T-cell (primary cell): ENCODE data around the gene HEXD. TPM values are rescaled to one million over a fixed set of nuclear protein-coding genes. Genes with fewer than 3 reads are reported as not detected.

Experiments
- ATAC-seq, 4 experiments: fragments of 200-7000 bp in 3 of 4; fragments of 150-1000 bp in 1 of 4; cut with Tn5 transposase; replicated peaks in 1 of 4; 1 replicate in 3 of 4; 2 replicates in 1 of 4; pipeline ENCODE4 v1.10.0; 2021; ENCODE audit warnings: moderate library complexity in 3 of 4, mild to moderate bottlenecking in 2 of 4, moderate number of reproducible peaks in 1 of 4
- CTCF ChIA-PET, 2 donors: fragments of 300-600 bp; sonication (Branson Sonifier 250); formaldehyde crosslinking; loops; one replicate each; lab custom pipeline; 2022; ENCODE audit warnings: antibody characterized with exemption in 2 of 2; lab: Charles Lee
- POLR2A ChIA-PET, 2 donors: fragments of 300-600 bp; sonication (Branson Sonifier 250); formaldehyde crosslinking; loops; one replicate each; lab custom pipeline; 2022; ENCODE audit warnings: antibody characterized with exemption in 2 of 2; lab: Charles Lee
- DNase-seq, 35 experiments: peaks; one replicate each; pipeline versions ENCODE4 v3.0.0 to v3.0.0-alpha.2; 2013 to 2023
- H3K27ac ChIP-seq: one replicate; pipeline ENCODE4 v1.5.1; 2013; ENCODE audit warnings: low read length
- H3K27me3 ChIP-seq, 2 experiments: replicated peaks in 1 of 2; 1 replicate in 1 of 2; 2 replicates in 1 of 2; pipeline versions ENCODE4 v1.6.1 to v1.7.0; 2013; ENCODE audit warnings: low read length in 1 of 2, mixed read lengths in 1 of 2; ENCODE audit not compliant: control insufficient read depth in 2 of 2, insufficient read depth in 2 of 2; ENCODE audit errors: extremely low read depth in 1 of 2
- H3K36me3 ChIP-seq, 2 donors: 1 replicate in 1 of 2; 2 replicates in 1 of 2; pipeline versions ENCODE4 v1.6.1 to v1.7.0; 2013; ENCODE audit warnings: low read length in 1 of 2; ENCODE audit not compliant: control insufficient read depth in 2 of 2, insufficient read depth in 1 of 2; ENCODE audit errors: extremely low read depth in 1 of 2
- H3K4me1 ChIP-seq, 2 experiments: 1 replicate in 1 of 2; 2 replicates in 1 of 2; pipeline versions ENCODE4 v1.6.1 to v1.7.0; 2013; ENCODE audit warnings: low read length in 2 of 2, mixed read lengths in 1 of 2; ENCODE audit not compliant: insufficient read depth in 2 of 2, control insufficient read depth in 1 of 2; ENCODE audit errors: extremely low read depth in 1 of 2
- H3K4me3 ChIP-seq, 2 donors: 1 replicate in 1 of 2; 2 replicates in 1 of 2; pipeline versions ENCODE4 v1.5.1 to v1.7.0; 2013; ENCODE audit warnings: mild to moderate bottlenecking in 2 of 2, low read length in 1 of 2, moderate library complexity in 1 of 2; ENCODE audit not compliant: control insufficient read depth in 1 of 2; ENCODE audit errors: extremely low read depth in 1 of 2
- H3K9me3 ChIP-seq: 2 replicates; pipeline ENCODE4 v1.7.0; 2013
- H3K27ac Mint-ChIP-seq, 2 donors: one replicate each; pipeline ENCODE4 v1.8.0; 2020 to 2021; ENCODE audit warnings: mild to moderate bottlenecking in 2 of 2, mixed read lengths in 2 of 2
- H3K27me3 Mint-ChIP-seq, 2 donors: one replicate each; pipeline ENCODE4 v1.8.0; 2021 to 2022; ENCODE audit warnings: mixed read lengths in 2 of 2
- H3K36me3 Mint-ChIP-seq: one replicate; pipeline ENCODE4 v1.8.0; 2021; ENCODE audit warnings: mixed read lengths
- H3K4me1 Mint-ChIP-seq, 3 donors: one replicate each; pipeline ENCODE4 v1.8.0; 2020 to 2022; ENCODE audit warnings: mixed read lengths in 3 of 3, mild to moderate bottlenecking in 1 of 3
- H3K4me3 Mint-ChIP-seq, 3 donors: one replicate each; pipeline ENCODE4 v1.8.0; 2020 to 2022; ENCODE audit warnings: mild to moderate bottlenecking in 3 of 3, mixed read lengths in 3 of 3, moderate library complexity in 3 of 3
- H3K9me3 Mint-ChIP-seq, 3 donors: one replicate each; pipeline ENCODE4 v1.8.0; 2020 to 2022; ENCODE audit warnings: mixed read lengths in 3 of 3
- WGBS: methylation state at CpG from one replicate; pipeline ENCODE4 v1.1.5; 2013; ENCODE audit warnings: missing lambda C conversion rate; ENCODE audit not compliant: insufficient coverage; 5-methylcytosine and 5-hydroxymethylcytosine counted together
- total RNA-seq, 35 experiments: library from RNA in 6 of 35; stranded (reverse) in 6 of 35; fragments of 120-200 nt in 1 of 35; gene quantifications; one replicate each; pipeline versions ENCODE4 v1.2.1 to v1.2.4 and lab custom pipeline; 2013 to 2026

Gene HEXD
- 100 to 1,000 TPM in 3 of 5 donors, 10 to 100 TPM in 2; 51.2 to 128 (median 113) TPM for total RNA-seq
- total RNA-seq (2013) = 40.9 TPM
- total RNA-seq (lab: John Stamatoyannopoulos, UW) = 15.1 to 118 (median 51.4) reads per million in 29 experiments

DNA sequence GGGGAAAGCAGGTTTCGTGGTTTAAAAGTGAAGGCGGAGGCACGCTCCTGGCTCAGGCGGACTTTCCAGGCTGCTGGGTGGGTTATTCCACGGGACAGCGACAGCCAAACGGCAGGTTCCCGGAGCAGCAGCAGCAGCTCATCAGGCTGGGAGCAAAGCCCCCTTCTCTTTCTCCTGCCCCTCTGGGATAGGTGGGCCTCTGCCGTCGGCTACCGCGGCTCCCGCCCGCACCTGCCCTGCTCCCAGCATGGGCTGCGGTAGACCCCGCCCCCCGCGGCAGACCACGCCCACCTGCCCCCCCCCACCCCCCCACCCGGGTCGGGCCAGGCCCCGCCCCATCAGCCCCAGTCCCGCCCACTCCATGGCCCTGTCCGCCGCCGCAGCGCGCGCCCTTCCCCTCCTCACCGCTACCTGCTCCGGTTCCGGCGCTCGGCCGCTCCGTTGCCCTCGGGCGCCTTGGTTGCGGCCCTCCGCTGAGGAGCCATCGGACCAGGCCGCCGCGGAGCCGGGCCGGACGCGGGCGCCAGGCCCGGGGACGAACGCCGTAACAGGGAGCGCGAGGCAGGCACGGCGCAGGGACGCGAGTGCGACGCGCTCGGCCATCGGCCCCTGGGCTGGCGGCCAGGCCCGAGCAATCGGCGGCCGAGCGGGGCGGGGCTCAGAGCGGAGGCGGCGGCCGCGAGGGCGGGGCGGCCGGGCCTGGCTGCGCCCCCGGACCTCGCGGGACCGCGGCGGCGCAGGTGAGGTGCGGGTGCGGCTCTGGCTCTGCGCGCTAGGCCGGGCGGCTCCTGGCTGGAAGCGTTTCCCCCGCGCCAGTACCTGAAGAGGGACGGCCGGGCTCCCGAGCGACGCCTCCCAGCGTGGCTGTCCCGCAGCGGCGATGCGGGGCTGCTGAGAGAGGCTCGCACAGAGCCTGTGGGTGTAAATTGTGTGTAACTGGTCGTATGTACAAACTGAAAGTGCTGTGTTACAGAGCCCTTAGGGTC, at the start of gene HEXD, which contains the start of gene OGFOD3:
HEXD (plus strand) TSS at position 347 of the 986 bp plus-strand sequence. CDS start 1,453 bp downstream, outside the sequence.
OGFOD3 (minus strand) TSS at position 586 of the 986 bp plus-strand sequence; CDS start at position 485, 101 bp downstream.
- Histone ChIP-seq H3K4me1 (peaks cover 7 to 42% of the 10 kb centered on the region in 2 experiments), H3K4me3 (peak within 1 kb of the TSS; percentile 65 to 83), H3K36me3 (peaks cover 0 to 17% of the 10 kb centered on the region in 2 donors), H3K27ac (peak within 1 kb of the TSS; percentile 62), H3K27me3 (no peaks in the 10 kb centered on the region), H3K9me3 (no peaks in the 10 kb centered on the region)
- Mint-ChIP-seq H3K4me3 (peak within 1 kb of the TSS; percentile 77 to 81 (median 80)), H3K27ac (peak within 1 kb of the TSS; percentile 91 to 93), H3K4me1 (peaks cover 30 to 37% (median 36%) of the 10 kb centered on the region in 3 donors), H3K9me3 (no peaks in the 10 kb centered on the region), H3K36me3 (peaks cover 30% of the 10 kb centered on the region), H3K27me3 (no peaks in the 10 kb centered on the region)
- WGBS = 1% methylated on average over 94 of the region's 108 CpGs
- peak; percentile 85 to 91 (median 87) for ATAC-seq
- DNase-seq = peak; percentile 68 to 93 (median 80)
- POLR2A ChIA-PET = interaction anchor here (0.6 to 1.1 kb wide), 3 partner anchors 40 to 526 kb away, joined by 3 to 4 read pairs (median 3); partner anchors contain the start of gene NARF (in 1 of the 2)
- CTCF ChIA-PET = interaction anchor here (0.6 to 1.2 kb wide), 3 partner anchors 30 to 546 kb away, joined by 3 to 4 read pairs (median 4); no protein-coding TSS in a partner anchor

- POLR2A ChIA-PET = no interaction called here
- H3K4me3 ChIP-seq = no peak overlapping the region
- Mint-ChIP-seq H3K9me3 (no peaks in the 10 kb centered on the region), H3K4me3 (no peak overlapping the region), H3K36me3 (no peaks in the 10 kb centered on the region), H3K27me3 (peaks cover 21 to 45% of the 10 kb centered on the region in 2 donors), H3K27ac (no peak overlapping the region), H3K4me1 (peaks cover 10 to 17% (median 17%) of the 10 kb centered on the region in 3 donors)
- no peak for DNase-seq
- no peaks in the 10 kb centered on the region for H3K36me3 ChIP-seq
- WGBS = 100% methylated on average over 1 of the region's 7 CpGs
- H3K27me3 ChIP-seq = peaks cover 4 to 56% of the 10 kb centered on the region in 2 experiments
- no peaks in the 10 kb centered on the region for H3K9me3 ChIP-seq
- H3K27ac ChIP-seq = no peak overlapping the region
- ATAC-seq = no peak
- H3K4me1 ChIP-seq = peaks cover 2 to 12% of the 10 kb centered on the region in 2 experiments
- CTCF ChIA-PET = interaction anchor here in 1 of 2 donors (0.5 kb wide), 1 partner anchor 514 kb away, joined by 4 read pairs; no protein-coding TSS in a partner anchor
These were observed 48.9 kb upstream of the HEXD start for GRCh38 chr17:82369211-82369610.

DNA sequence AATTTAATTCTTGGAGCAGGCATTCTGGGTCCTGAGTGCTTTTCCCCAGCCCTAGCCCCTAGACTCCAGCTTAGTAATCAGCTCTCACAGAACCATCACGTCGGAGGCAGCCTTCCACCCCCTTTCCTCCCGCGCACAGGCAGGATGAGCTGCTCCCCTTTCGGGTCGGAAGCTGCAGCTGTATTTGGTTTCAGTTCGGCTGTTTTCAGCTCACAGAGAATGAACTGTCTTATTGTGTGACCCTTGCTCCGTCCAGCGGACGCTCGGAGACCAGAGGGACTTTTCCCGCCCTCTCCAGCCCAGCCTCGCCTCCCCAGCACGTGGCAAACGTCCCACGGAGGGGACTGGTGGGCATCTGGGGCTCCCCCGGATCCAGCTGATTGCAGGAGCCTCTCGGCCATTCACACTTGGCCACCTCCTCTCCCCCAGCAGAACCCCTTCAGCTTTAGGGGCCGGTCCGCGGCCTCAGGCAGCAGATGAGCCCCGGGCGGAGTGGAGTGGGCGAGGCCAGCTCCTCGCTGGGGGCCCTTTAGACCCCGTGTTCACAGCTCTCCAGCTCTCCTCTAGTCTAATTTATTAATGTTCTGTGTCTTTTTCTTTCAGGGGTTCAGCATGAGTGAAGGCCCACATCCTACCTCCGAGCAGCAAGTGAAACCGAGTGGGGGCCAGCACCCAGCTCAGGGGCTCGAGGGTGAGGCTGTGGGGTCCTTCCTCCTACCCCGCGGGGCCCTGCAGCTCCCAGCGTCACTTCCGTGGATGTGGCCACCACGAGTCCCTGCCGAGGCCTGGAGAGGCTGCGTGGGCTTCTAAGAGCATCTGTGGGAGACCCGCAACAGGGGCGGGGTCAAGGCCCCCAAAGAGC, 47.4 kb upstream of the HEXD start:
- no peaks in the 10 kb centered on the region for H3K9me3 ChIP-seq
- no peak overlapping the region for H3K27ac Mint-ChIP-seq
- ATAC-seq = peak; percentile 26 to 69 (median 44)
- ChIA-PET CTCF (interaction anchor here in 1 of 2 donors (0.6 kb wide), 1 partner anchor 71 kb away, joined by 3 read pairs; no protein-coding TSS in a partner anchor), POLR2A (no interaction called here)
- no peaks in the 10 kb centered on the region for H3K36me3 Mint-ChIP-seq
- H3K27me3 Mint-ChIP-seq = peaks cover 23 to 46% of the 10 kb centered on the region in 2 donors
- H3K4me3 Mint-ChIP-seq = peak overlapping the region; percentile 66 to 81 (median 76)
- H3K27ac ChIP-seq = no peak overlapping the region
- no peaks in the 10 kb centered on the region for H3K36me3 ChIP-seq
- H3K27me3 ChIP-seq = peaks cover 4 to 61% of the 10 kb centered on the region in 2 experiments
- DNase-seq = peak in 2 of 35 experiments; percentile 8 to 16
- 18% methylated on average over 28 of the region's 38 CpGs for WGBS
- H3K4me1 Mint-ChIP-seq = peaks cover 10 to 17% (median 17%) of the 10 kb centered on the region in 3 donors
- H3K4me1 ChIP-seq = peaks cover 2 to 12% of the 10 kb centered on the region in 2 experiments
- peak overlapping the region; percentile 40 to 64 for H3K4me3 ChIP-seq
- no peaks in the 10 kb centered on the region for H3K9me3 Mint-ChIP-seq

GRCh38 chr17:82371333-82372248, 46.6 kb upstream of the HEXD start, which contains the start of gene UTS2R:
Gene UTS2R (plus strand): TSS chr17:82371765. CDS start chr17:82374325, 2,560 bp downstream.
- DNase-seq (no peak), ATAC-seq (peak in 1 of 4 experiments; percentile 21)
- POLR2A ChIA-PET = no interaction called here
- Histone ChIP-seq H3K27me3 (peaks cover 4 to 65% of the 10 kb centered on the region in 2 experiments), H3K4me3 (peak within 1 kb of the TSS; percentile 40 to 64), H3K36me3 (no peaks in the 10 kb centered on the region), H3K4me1 (peaks cover 2 to 12% of the 10 kb centered on the region in 2 experiments), H3K9me3 (no peaks in the 10 kb centered on the region), H3K27ac (no peak within 1 kb of the TSS)
- Mint-ChIP-seq H3K27me3 (peaks cover 26 to 53% of the 10 kb centered on the region in 2 donors), H3K9me3 (no peaks in the 10 kb centered on the region), H3K4me3 (peak within 1 kb of the TSS; percentile 66 to 81 (median 76)), H3K36me3 (no peaks in the 10 kb centered on the region), H3K27ac (no peak within 1 kb of the TSS), H3K4me1 (peaks cover 10 to 17% (median 17%) of the 10 kb centered on the region in 3 donors)
- CTCF ChIA-PET = no interaction called here
- WGBS = 7% methylated on average over 99 of the region's 109 CpGs
